DMS 273 (cell line): Measurements from ENCODE around the gene OLFM2.
"Not testable (repeated sequence)": the region's sequence is repeated elsewhere in the genome, so short reads cannot be mapped to it uniquely, and the experiment has no call there.

Source experiments
- DNase-seq: peaks from one replicate; lab custom pipeline; 2025; ENCODE audit not compliant: unreplicated experiment; lab: John Stamatoyannopoulos, UW

The OLFM2 gene

DNA sequence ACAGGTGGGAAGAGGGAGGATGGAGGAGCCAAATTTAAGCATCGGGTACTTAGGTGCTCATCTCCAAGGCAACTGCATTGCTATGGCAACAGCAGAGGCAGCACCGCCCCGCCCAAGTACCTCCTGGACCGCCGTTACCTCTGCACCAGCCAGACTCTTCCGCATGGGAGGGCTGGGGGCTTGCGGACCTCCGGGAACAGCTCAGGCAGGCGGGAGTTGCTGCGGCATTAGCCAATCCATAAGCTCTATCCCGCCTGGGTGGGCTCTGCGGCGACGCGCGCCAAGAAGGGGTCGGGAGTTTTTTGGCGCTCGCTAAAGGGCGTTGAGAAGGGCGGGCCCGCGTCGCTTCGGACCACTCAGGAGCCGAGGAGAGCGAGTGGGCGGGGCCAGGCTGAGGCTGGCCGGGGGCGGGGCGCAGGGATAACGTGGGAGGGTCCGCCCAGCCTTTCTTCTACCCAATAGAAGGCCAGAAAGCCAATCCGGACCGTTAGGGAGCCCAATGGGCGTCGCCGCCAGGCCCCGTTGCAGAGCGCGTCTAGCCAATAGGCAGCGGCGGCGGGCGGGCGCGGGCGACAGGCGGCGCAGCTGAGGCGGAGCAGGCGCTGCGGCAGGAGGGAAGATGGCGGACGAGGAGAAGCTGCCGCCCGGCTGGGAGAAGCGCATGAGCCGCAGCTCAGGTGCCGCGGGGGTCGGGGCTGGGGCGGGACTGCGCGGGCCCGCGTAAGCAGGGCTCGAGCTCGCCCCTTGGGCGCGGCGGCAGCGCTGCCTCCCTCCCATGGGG is 101.4 kb downstream of the OLFM2 start, which contains the start of gene PIN1:
Gene PIN1 (plus strand): TSS at position 593 of the 781 bp plus-strand sequence. CDS start 27 bp downstream, at position 620.
- DNase-seq, result peak; percentile 99

GRCh38 chr19:9834307-9834725 is 102.0 kb downstream of the OLFM2 start:
- DNase-seq, result no peak

DNA sequence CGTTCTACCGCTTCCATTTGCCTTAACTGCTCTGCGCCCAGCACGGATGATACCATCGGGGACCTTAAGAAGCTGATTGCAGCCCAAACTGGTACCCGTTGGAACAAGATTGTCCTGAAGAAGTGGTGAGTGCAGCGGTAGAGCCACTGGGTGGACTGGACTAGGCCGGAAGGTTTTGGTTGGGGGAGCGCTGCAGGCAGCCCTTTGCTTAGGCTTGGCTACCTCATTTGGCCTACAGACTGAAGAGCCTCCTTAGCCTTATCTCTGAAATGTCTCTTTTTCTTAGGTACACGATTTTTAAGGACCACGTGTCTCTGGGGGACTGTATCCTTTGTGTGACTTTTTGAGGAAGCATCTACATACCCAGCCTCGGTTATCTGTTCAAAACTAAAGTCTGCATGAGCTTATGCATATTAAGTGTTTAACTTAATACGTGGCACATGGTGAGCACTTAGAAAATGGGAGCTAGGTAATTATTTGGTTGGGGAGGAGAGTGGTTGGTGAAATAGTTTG is 107.7 kb downstream of the OLFM2 start:
- no peak for DNase-seq

- peak; percentile 95 for DNase-seq
Measured at GRCh38 chr19:9827289-9828238, 108.8 kb downstream of the OLFM2 start, which contains the start of gene UBL5. Gene UBL5 (plus strand): TSS chr19:9827918. CDS start chr19:9828338, 420 bp downstream.

DNA sequence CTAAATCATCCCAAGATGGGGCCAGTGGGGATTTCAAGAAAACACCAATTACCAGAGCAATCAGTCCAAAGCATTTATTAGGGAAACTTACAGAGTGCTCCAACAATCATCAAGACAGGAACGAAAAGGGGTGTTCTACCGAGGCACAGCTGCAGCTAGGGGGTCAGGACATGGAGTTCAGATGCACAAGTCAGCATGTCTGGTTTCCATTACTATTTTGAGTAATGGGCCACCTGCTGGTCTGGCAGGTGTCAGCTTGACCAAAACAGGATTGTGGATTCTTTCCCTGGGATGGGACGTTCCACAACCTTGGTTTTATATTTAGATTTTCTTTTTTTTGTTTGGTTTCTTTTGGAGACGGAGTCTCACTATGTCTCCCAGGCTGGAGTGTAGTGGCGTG is 112.5 kb downstream of the OLFM2 start:
- no peak for DNase-seq

DNA sequence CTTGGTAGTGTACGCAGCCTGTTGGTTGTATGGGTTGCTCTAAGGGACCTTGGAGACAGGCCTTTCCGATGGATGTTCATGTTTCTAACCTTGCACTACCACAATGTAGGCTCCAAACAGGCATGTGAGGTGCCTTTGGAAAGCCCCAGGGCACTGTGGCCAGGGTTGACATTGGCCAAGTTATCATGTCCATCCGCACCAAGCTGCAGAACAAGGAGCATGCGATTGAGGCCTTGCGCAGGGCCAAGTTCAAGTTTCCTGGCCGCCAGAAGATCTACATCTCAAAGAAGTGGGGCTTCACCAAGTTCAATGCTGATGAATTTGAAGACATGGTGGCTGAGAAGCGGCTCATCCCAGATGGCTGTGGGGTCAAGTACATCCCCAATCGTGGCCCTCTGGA is 116.3 kb downstream of the OLFM2 start:
- not testable (repeated sequence) for DNase-seq

GRCh38 chr19:9819596-9819909 is 116.8 kb downstream of the OLFM2 start:
- no peak for DNase-seq

- peak; percentile 100 for DNase-seq
Measured at GRCh38 chr19:9818734-9819595, 117.3 kb downstream of the OLFM2 start, which contains the start of gene FBXL12. Gene FBXL12 (minus strand): TSS chr19:9819079. CDS start chr19:9818813, 266 bp downstream.

- DNase-seq, result no peak
Measured at GRCh38 chr19:9818175-9818733, 118.1 kb downstream of the OLFM2 start.

DNA sequence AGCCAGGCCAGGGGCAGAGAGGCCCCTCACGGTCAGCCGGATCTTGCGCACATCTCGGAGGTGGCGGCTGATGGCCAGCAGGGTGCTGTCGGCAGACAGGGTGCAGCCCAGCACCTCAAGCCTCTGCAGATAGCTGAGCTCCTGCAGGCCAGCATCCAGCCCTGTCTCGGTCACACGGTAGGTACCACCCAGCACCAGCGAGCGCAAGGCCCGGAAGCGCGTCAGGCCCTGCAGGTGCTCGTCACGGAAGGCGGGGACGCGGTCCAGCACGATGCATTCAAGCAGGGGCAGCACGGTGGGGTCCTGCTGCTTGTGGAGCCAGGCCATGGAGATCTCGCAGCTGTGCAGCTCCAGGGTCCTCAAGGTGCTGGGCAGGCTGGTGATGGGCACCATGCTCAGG is 125.2 kb downstream of the OLFM2 start:
- no peak for DNase-seq

- no peak for DNase-seq
Measured at GRCh38 chr19:9808855-9809824, 127.2 kb downstream of the OLFM2 start.

- no peak for DNase-seq
Measured at GRCh38 chr19:9806803-9807202, 129.5 kb downstream of the OLFM2 start.
